ENCODE data around the gene CROCC2.

Gene CROCC2

GRCh38 chr2:241003369-241003768 lies 97.2 kb downstream of the CROCC2 start:
- DNase-seq, result no peak

DNA sequence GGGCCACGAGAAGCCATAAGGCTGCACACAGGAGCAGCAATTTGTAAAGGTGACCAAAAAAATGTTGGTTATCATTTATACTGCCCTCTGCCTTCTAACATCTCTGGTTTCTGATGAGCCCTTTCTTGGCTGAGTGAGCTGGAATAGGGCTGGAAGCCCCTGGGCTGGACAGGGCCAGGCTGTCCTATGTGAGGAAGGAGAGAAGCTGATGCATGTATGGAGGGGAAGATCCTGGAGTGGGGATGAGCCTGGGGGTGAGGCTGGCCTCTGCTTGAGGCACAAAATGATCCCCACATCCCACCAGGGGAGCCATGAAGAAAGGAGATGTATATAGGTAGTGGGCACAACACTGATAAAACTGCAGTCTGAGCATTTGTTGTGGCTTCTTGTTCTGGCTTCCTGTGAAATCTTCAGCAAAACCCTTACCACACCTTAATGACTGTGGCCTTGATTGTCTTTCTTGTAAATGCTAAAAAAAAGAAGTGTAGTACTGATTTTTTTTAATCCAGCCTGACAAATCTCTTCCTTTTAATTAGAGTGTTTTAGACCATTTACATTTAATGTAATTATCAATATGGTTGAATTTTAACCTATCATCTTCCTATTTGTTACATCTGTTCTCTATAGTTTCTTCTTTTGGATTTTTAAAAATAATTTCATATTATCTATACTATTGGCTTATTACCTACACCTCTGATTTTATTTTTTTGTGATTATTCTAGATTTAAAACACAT lies 97.9 kb downstream of the CROCC2 start:
- no peak for DNase-seq

- DNase-seq, result no peak
Measured at GRCh38 chr2:241005569-241005968, 99.4 kb downstream of the CROCC2 start.

DNA sequence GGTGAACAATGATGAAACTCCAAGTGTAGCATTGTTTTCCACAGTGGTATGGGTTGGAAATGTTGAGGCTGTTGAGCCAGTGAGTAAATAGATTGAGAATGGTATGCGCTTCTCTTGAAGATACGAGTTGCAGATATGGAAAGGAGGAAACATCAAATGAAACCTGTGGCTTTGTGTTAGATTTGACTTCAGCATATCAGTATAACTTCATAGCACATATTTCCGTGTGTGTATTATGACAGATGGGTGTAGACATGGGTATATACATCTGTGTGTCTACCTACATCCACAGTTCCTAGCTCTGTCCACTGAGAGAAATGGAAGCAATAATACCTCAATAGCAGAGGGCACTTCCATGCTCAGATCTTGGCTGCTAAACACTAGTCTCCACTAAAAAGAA lies 100.3 kb downstream of the CROCC2 start:
- DNase-seq, result no peak

GRCh38 chr2:241007111-241007510 lies 101.0 kb downstream of the CROCC2 start:
- no peak for DNase-seq

- no peak for DNase-seq
Measured at GRCh38 chr2:241007880-241008710, 102.0 kb downstream of the CROCC2 start.

DNA sequence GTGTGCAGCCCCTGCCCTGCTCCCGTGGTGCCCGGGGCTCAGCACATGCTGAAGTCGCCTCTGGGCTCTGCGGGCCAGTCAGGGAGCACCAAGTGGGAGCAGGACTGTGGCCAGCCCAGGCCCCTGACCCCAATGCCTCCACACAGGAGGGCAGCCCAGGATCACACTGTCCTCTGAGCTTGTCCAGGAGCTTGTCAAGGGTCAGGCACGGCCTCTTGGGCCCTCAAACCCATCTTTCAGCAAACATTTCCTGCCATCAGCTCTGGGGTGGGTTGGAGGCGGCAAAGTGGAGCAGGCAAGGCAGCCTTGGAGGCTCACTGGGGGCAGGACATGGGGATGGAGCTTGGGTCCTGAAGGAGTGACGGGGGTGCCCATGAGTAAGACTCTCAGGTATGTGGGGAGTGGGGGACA lies 102.6 kb downstream of the CROCC2 start:
- DNase-seq, result no peak

GRCh38 chr2:241009191-241009590 lies 103.1 kb downstream of the CROCC2 start:
- DNase-seq, result no peak

GRCh38 chr2:241009601-241010530 lies 103.7 kb downstream of the CROCC2 start:
- no peak for DNase-seq

GRCh38 chr2:241010531-241011295 lies 104.6 kb downstream of the CROCC2 start:
- no peak for DNase-seq

DNA sequence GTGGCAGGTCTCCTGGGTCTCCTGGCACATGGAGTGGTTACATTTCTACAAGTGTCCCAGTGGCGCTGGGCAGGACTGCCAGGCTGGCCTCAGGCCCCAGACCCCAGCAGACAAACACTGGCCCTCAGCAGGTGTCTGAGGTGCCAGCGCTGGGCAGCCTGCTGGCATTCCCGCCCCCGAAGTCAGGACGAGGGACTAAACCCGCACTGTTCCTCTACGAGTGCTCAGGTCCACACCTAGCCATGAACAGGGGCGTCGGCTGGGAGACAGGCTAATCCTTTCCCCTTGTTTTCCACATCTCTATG lies 105.1 kb downstream of the CROCC2 start:
- no peak for DNase-seq

DNA sequence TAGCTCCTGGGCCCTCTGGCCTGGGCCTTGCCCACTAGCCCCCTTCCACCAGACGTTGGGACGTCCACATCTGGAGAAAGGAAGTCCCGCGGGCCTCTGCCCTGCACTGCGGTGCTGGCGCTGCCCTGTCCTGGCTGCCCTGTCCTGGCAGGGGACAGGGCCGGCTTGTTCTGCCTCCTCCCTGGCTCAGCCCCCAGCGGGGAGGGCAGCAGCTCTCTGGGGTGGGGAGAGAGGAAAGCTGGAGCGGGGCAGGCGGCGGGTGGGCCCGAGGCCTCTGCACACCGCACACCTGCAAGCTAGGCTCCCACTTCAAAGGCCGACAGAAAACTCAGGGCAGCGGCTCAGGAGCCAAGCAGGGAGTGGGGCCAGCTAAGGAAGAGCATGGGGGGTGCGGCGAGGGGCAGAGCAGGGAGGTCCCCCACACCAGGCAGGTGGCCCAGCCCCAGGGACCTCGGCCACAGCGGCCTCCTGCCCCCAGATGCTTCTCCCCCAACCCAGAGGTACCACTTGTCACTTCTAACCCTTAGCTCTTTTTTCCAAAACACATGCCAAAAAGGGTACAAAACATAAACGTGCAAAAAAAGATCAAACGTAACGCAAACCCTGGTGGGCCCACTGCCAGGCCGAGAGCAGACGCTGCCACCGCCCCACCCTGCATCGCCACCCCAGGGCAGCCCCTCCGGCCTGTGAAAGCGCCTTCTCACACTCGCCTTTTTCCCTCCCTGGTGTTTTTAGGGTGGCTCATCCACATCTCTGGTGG lies 105.8 kb downstream of the CROCC2 start:
- no peak for DNase-seq

DNA sequence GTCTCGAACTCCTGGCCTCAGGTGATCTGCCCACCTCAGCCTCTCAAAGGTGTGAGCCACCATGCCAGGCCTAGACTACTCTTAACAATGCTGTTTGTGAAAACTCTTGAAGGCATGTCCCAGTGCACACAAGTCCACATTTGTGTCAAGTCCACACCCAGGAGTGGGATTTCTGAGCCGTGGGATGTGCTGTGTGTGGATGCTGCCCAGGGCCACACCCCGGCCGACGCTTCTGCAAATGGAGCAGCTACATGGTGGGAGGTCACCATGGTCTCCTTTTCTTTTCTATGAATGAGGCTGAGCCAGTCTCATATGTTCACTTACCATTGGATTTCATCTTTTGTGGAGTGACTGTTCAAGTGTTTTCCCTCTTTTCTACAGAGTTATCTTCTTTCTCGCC lies 108.1 kb downstream of the CROCC2 start:
- DNase-seq, result no peak

DNA sequence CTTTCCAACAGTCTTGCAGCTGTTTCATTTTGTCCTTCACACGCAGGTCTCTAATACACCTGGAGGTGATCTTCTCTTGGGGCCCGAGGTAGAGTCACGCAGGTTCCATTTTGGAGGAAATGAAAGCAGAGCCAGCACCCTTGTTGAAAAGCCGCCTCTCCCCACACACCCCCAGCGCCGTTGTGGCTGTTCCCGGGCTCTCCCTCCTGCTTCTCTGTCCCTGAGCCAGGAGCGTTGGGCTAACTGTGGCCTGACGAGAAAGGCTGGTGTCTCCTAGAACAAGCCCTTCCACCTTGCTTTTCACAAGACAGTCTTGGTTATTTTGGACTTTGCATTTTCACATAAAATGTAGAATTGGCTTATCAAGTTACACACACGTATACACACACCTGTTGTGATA lies 108.6 kb downstream of the CROCC2 start:
- no peak for DNase-seq

- no peak for DNase-seq
Measured at GRCh38 chr2:241015439-241015838, 109.3 kb downstream of the CROCC2 start.

DNA sequence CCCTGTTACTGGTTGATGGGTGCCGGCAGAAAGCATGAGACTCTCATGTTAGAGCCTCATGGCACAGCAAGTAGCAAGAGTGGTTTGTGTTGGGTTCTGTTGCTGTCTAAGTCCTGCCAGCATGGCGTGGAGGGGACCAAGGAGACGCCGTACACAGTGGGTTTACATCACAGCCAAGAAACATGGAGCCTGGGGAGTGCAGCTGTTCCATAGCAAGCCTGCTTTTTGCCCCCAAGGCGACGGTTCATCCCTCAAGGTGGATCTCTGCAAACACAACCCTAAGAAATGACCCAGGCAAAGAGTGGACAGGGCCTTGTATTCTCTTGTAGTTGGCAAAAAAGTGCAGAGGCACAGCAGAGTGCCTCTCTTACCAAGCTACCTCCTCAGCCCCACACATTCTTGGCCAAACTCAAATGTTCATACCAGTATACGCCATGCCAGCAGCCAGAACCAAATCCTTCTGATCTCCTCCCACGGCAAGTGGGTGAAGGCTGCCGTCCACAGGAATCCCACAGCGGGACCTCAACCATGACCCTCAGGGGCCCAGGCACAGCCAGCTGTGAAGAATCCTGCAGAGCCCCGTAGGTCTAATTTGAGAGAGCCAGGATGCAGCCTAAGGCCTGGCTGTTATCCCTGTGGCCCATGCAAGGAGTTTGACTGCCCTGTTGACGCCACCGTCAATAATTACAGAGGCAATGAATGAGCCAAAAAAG lies 111.2 kb downstream of the CROCC2 start:
- DNase-seq, result no peak

- DNase-seq, result no peak
Measured at GRCh38 chr2:241018051-241018891, 112.1 kb downstream of the CROCC2 start.

GRCh38 chr2:241019441-241020139 lies 113.5 kb downstream of the CROCC2 start:
- no peak for DNase-seq

DNA sequence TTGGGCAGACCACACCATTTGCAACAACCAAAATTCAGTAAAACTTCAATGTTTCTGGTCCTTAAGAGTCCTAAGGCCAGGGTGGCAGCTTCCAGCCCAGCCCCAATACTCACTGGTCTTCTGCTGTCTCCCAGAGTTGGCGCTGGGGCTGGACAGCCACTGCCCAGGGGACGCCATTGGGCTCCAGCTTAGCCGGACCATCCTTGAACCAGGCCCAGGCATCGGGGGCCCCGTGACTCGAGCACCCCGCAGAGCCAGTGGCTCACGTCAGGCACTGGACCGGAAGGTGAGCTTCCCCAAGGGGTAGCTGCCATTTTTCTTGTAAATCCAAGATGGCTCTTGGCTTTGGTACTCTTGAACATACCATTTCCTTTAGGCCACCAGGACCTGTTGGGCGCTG lies 114.1 kb downstream of the CROCC2 start:
- no peak for DNase-seq
